Stimulated activated CD4-positive, alpha-beta T cell treated with anti-CD3 and anti-CD28 coated beads, TNF-alpha, amount 100 ng/mL, for 1 hour (primary cell): ENCODE measurements around the gene AKR1B15.
"Not testable (repeated sequence)": the region's sequence is repeated elsewhere in the genome, so short reads cannot be mapped to it uniquely, and the experiment has no call there.

Source experiments
- DNase-seq, 3 donors: peaks; one replicate each; pipeline ENCODE4 v3.0.0-alpha.2; 2020; ENCODE audit warnings: low read depth in 3 of 3, low spot score in 1 of 3

Gene AKR1B15

DNA sequence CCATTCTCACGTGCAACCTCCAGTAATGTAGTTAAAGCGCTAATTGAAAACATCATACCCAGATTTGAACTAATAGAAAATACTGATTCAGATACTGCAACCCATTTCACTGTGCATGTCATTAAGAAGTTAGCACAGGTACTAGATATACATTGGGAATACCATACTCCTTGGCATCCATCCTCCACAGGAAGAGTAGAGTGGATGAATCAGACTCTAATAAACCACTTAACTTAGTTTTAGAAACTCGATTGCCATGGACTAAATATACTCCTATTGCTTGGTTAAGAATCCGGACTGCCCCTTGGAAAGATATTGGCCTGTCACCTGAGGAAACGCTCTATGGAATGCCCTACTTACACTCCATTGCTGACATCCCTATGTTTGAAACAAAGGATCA, 9.5 kb downstream of the AKR1B15 start:
- no peak for DNase-seq

DNA sequence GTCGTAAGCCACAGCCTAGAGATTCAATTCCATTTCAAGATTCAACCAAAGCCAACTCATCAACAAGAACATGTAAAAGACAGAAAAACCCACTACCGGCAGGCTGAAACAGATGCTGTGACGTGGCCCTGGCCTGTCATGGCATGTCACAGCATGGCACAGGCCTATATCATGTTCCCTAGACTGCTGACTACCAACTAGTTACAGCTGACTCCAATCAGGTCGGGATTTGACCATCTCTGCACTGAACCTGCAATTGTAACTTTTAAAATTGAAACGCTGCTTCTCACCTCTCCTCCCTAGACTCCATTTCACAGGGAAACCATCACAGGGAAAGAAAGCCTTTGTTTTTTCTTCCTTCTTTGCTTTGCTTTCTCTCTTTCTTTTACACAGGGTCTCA, 12.7 kb downstream of the AKR1B15 start:
- DNase-seq = not testable (repeated sequence)

DNA sequence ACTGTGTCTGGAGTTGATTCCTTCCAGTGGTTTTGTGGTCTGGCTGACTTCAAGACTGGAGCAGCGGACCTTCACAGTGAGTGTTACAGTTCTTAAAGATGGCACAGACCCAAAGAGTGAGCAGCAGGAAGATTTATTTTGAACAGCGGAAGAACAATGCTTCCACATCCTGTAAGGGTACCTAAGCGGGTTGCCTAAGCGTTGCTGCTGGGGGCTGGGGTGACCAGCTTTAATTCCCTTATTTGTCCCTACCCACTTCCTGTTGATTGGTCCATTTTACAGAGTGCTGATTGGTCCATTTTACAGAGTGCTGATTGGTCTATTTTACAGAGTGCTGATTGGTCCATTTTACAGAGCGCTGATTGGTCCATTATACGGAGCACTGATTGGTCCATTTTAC, 13.2 kb downstream of the AKR1B15 start:
- no peak for DNase-seq

DNA sequence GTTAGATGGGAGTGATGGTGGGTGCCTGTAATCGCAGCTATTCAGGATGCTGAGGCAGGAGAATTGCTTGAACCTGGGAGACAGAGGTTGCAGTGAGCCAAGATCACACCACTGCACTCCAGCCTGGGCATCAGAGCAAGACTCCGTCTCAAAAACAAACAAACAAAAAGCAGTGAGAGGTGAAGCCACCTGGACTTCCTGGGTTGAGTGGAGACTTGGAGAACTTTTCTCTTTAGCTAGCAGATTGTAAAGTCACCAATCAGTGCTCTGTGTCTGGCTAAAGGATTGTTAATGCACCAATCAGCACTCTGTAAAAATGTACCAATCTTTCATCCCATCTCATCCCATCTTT, 14.5 kb downstream of the AKR1B15 start:
- DNase-seq = not testable (repeated sequence)

DNA sequence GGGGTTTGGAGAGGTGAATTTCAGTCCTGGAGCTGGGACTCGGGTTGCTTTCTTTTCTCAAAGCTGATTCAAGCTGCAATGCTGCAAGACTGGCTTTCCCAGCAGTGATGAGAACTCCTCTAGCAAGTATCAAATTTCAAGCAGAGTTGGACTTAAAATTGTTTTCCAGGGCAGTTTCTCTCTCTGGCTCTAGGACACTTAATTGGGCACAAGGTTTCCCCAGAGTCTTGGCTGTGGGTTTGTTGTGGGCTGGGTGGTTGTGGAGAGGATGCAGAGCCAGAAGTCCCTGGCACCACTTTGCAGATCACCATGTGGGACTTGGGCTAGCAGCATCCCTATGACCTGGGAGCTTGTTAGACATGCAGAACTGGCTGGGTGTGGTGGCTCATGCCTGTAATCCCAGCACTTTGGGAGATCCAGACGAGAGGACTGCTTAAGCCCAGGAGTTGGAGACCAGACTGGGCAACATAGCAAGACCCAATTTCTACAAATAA, 16.8 kb downstream of the AKR1B15 start:
- DNase-seq = no peak

DNA sequence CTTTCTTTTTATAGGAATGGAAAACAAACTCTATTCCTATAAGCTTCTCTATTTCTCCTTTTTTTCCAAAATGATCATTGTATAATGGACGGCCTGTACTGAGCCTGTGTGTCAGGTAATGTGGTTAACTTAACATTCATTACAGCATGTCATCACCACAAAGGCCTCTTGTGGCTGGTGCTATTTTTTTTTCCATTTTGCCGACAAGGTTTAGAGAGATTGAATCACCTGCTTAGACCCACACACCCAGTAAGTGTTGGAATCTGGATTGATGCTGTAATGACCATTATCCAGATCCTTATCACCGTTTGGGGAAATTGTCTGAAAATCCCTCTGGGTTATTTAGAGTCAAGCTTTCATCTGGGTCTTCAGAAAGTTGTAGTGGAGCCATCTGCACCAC, 18.5 kb downstream of the AKR1B15 start:
- no peak for DNase-seq

DNA sequence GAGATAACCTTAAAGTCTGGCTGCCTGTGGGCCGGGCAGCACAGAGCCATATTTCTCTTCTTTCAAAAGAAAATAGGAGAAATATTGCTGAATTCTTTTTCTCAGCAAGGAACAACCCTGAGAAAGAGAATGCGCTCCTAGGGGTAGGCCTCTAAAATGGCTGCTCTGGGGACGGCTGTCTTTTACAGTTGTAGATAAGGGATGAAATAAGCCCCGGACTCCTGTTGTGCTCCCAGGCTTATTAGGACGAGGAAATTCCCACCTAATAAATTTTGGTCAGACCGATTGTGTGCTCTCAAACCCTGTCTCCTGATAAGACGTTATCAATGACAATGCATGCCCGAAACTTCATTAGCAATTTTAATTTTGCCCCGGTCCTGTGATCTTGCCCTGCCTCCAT, 21.1 kb downstream of the AKR1B15 start:
- not testable (repeated sequence) for DNase-seq

DNA sequence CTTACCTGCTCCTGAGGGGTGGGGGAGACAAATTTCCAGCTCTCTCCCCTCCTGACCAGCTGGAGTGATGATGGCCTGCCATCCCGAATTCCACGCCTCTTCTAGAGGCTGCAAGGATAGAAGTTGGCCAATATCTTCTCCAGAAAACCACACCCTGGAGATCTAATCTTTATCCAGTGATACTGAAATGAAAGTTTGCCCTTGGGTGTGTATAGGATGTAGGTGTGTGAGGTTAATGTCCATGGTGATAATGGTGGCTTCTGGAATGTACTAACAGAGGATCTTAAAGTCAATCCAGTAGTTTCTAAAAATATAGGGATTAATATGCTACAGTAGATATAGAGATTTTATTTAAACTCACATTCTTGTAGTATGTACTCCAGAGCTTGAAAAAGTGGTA, 22.2 kb downstream of the AKR1B15 start:
- no peak for DNase-seq

DNA sequence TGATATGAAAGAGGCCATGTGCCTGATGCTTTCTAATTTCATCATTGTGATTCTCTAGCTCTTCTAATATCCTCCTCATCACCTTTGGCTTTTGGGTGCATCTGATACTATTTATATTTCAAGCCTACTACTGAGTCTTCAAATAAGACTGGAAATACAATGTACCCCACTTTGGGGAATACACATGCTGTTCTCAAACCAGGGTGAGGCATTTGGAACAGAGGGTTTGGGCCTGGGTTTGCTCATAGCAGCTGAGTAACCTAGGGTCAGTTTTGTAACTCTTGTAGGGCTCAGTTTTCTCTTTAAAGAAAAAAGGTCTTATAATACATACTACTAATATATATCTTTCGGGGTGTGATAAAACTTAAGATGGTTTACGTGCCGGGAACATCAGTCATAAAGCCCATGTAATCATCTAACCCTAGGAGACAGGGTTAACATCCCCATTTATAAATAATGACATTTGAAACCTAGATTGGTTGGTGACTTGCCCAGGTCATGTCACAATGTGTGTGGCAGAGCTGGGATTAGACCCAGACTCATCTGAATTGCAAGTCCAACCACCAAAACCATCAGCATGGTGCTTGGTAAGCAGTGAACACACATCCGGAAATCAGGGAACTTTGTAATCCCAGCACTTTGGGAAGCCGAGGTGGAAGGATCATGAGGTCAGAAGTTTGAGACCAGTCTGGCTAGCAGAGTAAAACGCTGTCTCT, 23.0 kb downstream of the AKR1B15 start:
- no peak for DNase-seq

DNA sequence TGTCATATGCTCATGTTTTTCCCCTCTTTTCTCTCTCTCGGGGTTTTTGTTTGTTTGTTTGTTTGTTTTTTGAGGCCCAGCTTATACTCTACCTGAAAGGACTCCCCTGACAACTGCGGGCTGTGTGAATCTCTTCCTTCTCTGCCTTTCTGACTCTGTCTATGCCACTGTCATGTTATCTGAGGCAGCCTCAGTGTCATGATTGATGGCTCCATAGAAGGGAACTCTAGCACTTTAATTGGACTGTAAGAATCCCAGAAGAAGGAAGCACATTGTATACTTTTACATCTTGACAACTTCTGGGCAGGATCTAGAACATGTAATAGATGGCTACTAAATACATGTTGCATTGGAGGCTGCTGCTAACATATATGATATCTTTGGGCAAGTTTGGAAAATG, 25.4 kb downstream of the AKR1B15 start:
- DNase-seq = no peak

DNA sequence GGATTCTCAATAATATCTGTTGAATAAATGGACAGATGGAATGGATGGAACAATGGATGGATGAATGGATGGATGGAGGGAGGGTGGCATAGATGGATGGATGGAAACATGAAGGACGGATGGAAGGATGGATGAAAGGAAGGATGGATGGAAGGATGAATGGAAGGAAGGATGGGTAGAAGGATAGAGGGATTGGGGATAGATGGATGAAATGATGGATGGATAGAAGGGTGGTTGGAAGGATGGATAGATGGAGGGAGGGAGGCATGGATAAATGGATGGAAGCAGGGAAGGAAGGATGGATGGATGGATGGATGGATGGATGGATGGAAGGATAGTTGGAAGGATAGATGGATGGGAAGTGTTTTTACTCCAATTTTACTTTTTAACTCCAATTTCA, 35.4 kb downstream of the AKR1B15 start:
- no peak for DNase-seq

DNA sequence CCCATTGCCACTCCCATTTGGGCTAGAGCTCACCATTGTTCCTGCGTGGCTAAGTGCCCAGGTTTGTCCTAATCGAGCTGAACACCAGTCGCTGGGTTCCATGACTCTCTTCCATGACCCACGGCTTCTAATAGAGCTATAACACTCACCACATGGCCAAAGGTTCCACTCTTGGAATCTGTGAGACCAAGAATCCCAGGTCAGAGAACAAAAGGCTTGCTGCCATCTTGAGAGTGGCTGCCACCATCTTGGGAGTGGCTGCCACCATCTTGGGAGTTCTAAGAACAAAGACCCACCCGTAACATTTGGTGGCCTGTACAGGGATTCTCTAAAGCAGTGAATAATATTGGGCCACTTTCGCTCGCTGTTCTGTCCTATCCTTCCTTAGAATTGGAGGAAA, 37.0 kb downstream of the AKR1B15 start:
- no peak for DNase-seq

DNA sequence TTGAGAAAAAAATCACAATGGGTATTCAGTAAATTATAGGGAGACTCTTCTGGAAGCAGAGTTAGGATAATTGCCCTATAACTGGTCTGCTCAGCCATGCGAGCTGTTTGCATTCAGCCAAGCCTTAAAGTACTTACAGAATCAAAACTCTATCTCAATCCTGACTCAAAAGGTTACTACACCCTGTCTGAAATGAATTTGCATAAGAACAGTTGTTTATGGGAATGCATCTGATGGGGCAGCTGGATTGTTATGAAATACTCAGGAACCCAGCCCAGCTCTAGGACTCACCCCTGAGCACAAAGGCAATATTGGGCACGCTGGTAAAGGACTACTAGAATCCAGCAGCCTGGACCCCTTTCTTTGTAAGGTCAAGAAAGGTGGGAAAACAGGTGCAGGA, 38.8 kb downstream of the AKR1B15 start:
- no peak for DNase-seq

DNA sequence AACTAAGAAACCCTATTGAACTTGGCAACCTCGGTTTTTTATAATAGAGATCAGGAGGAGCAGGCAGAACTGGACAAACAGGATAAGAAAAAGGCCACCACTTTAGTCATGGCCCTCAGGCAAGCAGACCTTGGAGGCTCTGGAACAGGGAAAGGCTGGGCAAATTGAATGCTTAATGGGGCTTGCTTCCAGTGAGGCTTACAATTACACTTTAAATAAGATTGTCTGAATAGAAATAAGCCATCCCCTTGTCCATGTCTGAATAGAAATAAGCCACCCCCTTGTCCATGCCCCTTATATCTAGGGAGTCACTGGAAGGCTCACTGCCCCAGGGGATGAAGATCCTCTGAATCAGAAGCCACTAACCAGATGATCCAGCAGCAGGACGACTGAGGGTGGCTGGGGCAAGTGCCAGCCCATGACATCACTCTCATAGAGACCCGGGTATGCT, 40.6 kb downstream of the AKR1B15 start:
- no peak for DNase-seq

DNA sequence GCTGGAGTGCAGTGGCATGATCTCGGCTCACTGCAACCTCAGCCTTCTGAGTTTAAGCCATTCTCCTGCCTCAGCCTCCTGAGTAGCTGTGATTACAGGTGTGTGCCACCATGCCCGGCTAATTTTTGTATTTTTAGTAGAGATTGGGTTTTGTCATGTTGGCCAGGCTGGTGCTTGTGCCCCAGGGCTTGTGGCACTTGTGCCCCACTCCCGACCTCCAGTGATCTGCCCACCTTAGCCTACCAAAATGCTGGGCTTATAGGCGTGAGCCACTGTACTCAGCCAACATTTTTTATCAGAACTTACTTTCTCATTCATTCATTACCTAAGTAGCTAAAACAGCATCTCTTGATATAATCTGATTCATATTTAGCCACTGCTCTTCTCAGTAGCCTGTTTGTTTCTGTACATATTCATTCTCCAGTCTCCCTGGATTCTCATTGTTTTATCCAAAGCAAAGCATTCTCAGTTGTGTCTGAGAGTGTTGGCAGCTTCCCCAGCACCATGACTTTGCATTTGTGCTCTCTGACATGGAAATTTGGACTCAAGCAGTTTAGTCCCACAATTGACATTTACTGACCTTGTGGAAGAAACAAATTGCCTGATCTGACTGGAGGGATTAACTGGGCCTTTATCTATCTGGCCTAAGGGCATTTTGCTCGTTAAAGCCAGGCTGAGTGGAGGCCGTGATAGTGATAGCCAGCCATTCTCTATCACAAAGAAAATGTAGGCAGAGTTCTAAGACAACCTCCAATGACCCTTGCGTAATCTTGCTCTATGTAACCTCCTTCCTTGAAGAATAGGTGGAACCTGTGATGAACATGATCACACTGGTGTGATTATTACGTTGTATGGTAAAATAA, 44.9 kb downstream of the AKR1B15 start:
- DNase-seq = no peak

DNA sequence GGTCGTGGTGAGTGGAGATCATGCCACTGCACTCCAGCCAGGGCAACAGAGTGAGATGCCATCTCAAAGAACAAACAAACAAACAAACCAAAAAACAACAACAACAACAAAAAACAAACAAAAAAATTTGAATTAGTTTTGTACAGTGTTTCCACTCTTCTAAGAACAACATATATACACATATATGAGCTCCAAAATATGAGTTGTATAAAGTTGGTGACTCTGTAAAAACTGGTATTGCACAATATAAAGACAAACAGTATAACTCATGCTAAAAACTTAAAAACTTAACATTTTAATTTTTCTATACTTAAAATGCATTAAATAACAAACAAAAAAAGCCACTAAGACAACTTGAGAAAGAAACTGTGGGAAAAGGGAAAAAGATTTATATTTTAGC, 46.0 kb downstream of the AKR1B15 start:
- DNase-seq = no peak

DNA sequence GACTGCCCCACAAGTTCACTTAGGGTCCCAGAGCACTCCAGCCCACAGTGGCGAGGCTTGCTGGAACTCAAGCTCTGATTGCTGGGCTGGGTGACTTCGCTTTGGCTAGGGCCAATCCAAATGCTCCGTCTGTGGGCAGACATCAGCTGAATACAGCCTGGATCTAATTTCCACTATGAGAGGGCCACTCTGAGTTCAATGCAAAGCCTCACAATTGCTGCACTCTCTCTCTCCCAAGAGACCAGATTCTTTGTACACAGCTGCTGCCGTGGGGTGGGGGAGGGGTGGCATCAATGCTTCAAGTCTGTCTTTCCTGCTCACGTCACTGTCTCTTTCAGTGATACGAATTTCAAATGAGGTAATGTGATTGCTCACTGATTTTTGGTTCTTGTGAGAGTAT, 50.5 kb downstream of the AKR1B15 start:
- no peak for DNase-seq

DNA sequence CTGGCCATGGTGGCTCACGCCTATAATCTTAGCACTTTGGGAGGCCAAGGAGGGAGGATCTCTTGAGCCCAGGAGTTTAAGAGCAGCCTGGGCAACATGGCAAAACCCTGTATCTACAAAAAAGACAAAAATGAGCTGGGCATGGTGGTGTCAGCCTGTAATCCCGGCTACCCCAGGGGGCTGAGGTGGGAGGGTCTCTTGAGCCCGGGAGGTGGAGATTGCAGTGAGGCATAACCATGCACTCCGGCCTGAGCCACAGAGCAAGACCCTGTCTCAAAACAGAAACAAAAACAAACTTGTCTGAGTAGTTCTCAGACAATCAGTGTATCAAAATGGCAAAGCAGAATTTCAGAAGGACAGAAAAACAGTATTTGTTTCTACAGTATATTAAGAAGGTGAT, 52.5 kb downstream of the AKR1B15 start:
- no peak for DNase-seq

DNA sequence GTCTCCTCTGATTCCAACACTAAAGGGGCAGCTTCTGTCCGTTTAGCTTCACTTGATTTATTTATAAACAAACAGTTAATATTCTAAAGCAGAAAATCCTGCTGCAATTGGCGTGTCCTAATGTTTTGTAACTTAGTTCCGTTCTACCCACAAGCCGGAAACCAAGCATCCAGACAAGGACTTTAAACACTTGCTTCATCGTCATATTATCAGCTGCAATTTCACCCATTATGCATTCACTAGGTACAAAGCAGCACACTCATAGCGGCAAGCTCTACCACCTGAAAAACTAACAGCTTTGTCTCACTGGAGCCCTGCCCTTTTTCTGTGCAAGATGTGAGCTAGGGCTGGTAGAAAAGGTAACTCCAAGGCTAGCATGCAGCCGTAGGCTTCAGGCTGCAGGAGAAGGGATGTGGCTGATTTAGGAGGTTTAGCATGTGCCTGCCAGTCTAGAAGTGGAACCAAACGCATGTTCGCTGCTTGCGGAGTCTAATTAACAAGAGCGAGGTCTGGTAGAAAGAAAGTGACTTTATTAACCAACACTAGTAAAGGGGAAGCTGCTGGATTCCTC, 54.1 kb downstream of the AKR1B15 start:
- DNase-seq = no peak

DNA sequence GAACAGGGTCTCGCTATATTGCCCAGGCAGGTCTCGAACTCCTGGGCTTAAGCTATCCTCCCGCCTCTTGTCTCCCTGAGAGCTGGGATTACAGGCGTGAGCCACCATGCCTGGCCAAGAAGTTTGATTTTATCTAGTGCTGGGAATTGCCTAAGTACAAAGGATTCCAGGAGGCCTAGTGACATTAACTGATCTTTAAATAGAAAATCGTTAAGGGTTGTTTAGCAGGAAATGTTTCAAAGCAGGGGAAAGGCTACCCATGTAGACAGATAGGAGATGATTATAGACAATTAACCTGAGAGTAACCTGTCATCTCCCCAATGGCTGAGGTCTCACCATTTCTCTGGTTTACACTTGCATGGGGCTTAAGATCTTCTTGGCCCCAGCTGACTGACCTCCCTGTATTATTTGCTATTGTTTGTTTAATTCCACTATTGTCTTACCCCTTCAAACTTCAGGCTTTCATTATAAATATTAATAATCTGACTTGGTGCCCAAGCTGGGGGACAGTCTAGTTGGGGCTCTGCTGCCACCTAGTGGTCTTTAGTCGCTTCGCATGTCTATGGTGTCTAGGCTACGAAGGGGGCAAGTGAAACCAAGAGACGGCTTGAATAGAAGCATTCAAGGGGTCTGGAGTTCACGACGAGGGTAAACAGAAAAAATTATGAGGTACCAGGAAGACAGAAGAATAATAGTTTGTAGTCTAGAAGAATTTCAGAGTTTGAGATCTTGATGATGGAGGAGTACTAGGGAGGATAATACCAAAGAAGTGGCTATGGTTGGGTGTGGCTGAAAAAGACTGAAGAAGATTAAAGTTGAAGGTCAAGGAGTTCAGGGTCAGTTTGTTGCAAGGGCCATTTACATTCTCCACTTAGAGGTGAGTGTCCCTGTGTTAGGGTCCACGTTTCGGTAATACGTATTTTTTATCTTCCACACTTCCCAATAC, 57.3 kb downstream of the AKR1B15 start:
- peak; percentile 10 to 34 (median 11) for DNase-seq

DNA sequence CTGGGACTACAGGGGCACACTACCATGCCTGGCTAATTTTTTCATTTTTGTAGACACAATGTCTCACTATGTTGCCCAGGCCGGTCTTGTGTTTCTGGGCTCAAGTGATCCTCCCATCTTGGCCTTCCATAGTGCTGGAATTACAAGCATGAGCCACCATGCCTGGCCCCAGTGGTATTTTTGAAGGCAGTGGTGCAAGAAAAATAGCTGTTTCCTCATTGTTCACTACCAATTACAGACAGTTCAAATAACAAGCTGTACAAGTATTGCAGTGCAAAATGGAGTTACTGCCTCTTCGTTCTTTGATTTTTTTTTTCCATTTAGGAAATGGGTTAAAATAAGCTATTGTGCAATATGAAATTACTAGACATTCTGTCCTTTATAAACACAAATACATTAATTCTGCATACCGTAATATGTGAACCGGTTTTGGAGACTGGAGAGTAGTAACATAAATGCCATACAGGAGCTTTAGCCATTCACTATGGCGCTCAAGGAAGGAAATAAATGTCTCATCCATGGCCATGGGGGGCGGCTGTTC, 62.8 kb downstream of the AKR1B15 start:
- no peak for DNase-seq
